Stimulated activated memory B cell treated with anti-CD40 and anti-IgM and Interleukin-4, amounts not matched to agents 10 μg/mL and 1 μg/mL and 100 μg/mL, for 72 hours (primary cell): ENCODE measurements around the gene GPC4.

ENCODE experiments used
- ATAC-seq: fragments of 150-1000 bp; cut with Tn5 transposase; 2 replicates; pipeline ENCODE4 v1.10.0; 2021
- H3K27ac Mint-ChIP-seq: one replicate; pipeline ENCODE4 v1.8.0; 2022; ENCODE audit warnings: mild to moderate bottlenecking, mixed read lengths
- H3K27me3 Mint-ChIP-seq: one replicate; pipeline ENCODE4 v1.8.0; 2022; ENCODE audit warnings: mixed read lengths
- H3K36me3 Mint-ChIP-seq: one replicate; pipeline ENCODE4 v1.8.0; 2022; ENCODE audit warnings: mixed read lengths
- H3K4me1 Mint-ChIP-seq: one replicate; pipeline ENCODE4 v1.8.0; 2022; ENCODE audit warnings: mixed read lengths
- H3K4me3 Mint-ChIP-seq: one replicate; pipeline ENCODE4 v1.8.0; 2022; ENCODE audit warnings: mild to moderate bottlenecking, moderate library complexity, mixed read lengths
- H3K9me3 Mint-ChIP-seq: one replicate; pipeline ENCODE4 v1.8.0; 2022; ENCODE audit warnings: mixed read lengths

GPC4 gene

GRCh38 chrX:133265331-133265730 lies 150.0 kb downstream of the GPC4 start:
- Mint-ChIP-seq H3K27ac (no peak overlapping the region), H3K36me3 (no peaks in the 10 kb centered on the region), H3K9me3 (no peaks in the 10 kb centered on the region), H3K4me3 (no peak overlapping the region), H3K27me3 (no peaks in the 10 kb centered on the region), H3K4me1 (no peaks in the 10 kb centered on the region)
- ATAC-seq, result no peak

GRCh38 chrX:133258481-133258880 lies 156.8 kb downstream of the GPC4 start:
- Mint-ChIP-seq H3K27ac (no peak overlapping the region), H3K9me3 (no peaks in the 10 kb centered on the region), H3K4me1 (no peaks in the 10 kb centered on the region), H3K4me3 (no peak overlapping the region), H3K36me3 (no peaks in the 10 kb centered on the region), H3K27me3 (no peaks in the 10 kb centered on the region)
- no peak for ATAC-seq

- Mint-ChIP-seq H3K9me3 (peaks cover 3% of the 10 kb centered on the region), H3K36me3 (no peaks in the 10 kb centered on the region), H3K27ac (no peak overlapping the region), H3K27me3 (peaks cover 9% of the 10 kb centered on the region), H3K4me3 (no peak overlapping the region), H3K4me1 (no peaks in the 10 kb centered on the region)
- no peak for ATAC-seq
Observed at GRCh38 chrX:133254666-133255065, 160.6 kb downstream of the GPC4 start.

GRCh38 chrX:133251204-133251603 lies 164.1 kb downstream of the GPC4 start:
- no peak overlapping the region for H3K27ac Mint-ChIP-seq
- peaks cover 5% of the 10 kb centered on the region for H3K9me3 Mint-ChIP-seq
- H3K4me1 Mint-ChIP-seq, result no peaks in the 10 kb centered on the region
- H3K4me3 Mint-ChIP-seq, result no peak overlapping the region
- no peaks in the 10 kb centered on the region for H3K36me3 Mint-ChIP-seq
- peaks cover 9% of the 10 kb centered on the region for H3K27me3 Mint-ChIP-seq
- no peak for ATAC-seq

GRCh38 chrX:133250184-133251100 lies 164.8 kb downstream of the GPC4 start:
- peaks cover 9% of the 10 kb centered on the region for H3K27me3 Mint-ChIP-seq
- no peak for ATAC-seq
- H3K36me3 Mint-ChIP-seq, result no peaks in the 10 kb centered on the region
- H3K27ac Mint-ChIP-seq, result no peak overlapping the region
- no peak overlapping the region for H3K4me3 Mint-ChIP-seq
- no peaks in the 10 kb centered on the region for H3K4me1 Mint-ChIP-seq
- peaks cover 5% of the 10 kb centered on the region for H3K9me3 Mint-ChIP-seq
